SK-N-MC (cell line): Measurements from ENCODE around the gene NEDD9.

ENCODE experiments used
- DNase-seq: peaks from one replicate; pipeline ENCODE4 v3.0.0-alpha.2; 2011; ENCODE audit warnings: low read depth, low spot score
- H3K27ac ChIP-seq: fragments of 200-600 bp; sonication (generic); 2 replicates; pipeline ENCODE4 v1.5.1; 2016; ENCODE audit warnings: mixed run types
- H3K36me3 ChIP-seq: fragments of 200-600 bp; sonication (generic); 2 replicates; pipeline ENCODE4 v1.6.1; 2017; ENCODE audit warnings: antibody characterized with exemption, low read length, mixed read lengths; ENCODE audit not compliant: insufficient read depth
- H3K4me3 ChIP-seq: fragments of 200-600 bp; sonication (generic); 2 replicates; pipeline ENCODE4 v1.5.1; 2016
- H3K9ac ChIP-seq: fragments of 200-600 bp; sonication (generic); 2 replicates; pipeline ENCODE4 v1.8.0; 2017; ENCODE audit warnings: mixed run types, mixed read lengths; ENCODE audit not compliant: insufficient read length
- H3K9me3 ChIP-seq: fragments of 200-600 bp; sonication (generic); 2 replicates; pipeline ENCODE4 v1.6.1; 2017; ENCODE audit warnings: low read depth, mild to moderate bottlenecking, antibody characterized with exemption, low read length, moderate library complexity, mixed read lengths
- EZH2 ChIP-seq: fragments of 200-600 bp; sonication (generic); IDR thresholded peaks from one replicate; pipeline ENCODE4 v1.6.1; 2017; ENCODE audit warnings: antibody characterized with exemption
- FOXP2 ChIP-seq: optimal IDR thresholded peaks from 2 replicates; pipeline ENCODE3; 2011; ENCODE audit warnings: mild to moderate bottlenecking, moderate library complexity; ENCODE audit not compliant: insufficient read depth; ENCODE audit errors: extremely low read length, control extremely low read depth
- POLR2AphosphoS5 ChIP-seq: IDR thresholded peaks from 2 replicates; pipeline ENCODE4 v1.6.1; 2012; ENCODE audit warnings: mild to moderate bottlenecking, low read depth, low read length, borderline replicate concordance

NEDD9 gene

GRCh38 chr6:11242711-11243110 lies 10.2 kb upstream of the NEDD9 start:
- Histone ChIP-seq H3K27ac (no peak overlapping the region), H3K9me3 (no peaks in the 10 kb centered on the region), H3K36me3 (no peaks in the 10 kb centered on the region), H3K9ac (no peak overlapping the region), H3K4me3 (no peak overlapping the region)
- no peak for DNase-seq
- TF ChIP-seq EZH2: no peak
- TF ChIP-seq FOXP2: no peak
- no peak for TF ChIP-seq POLR2AphosphoS5

- H3K4me3 ChIP-seq: no peak overlapping the region
- no peak overlapping the region for H3K27ac ChIP-seq
- H3K9ac ChIP-seq: no peak overlapping the region
- no peak for DNase-seq
- TF ChIP-seq EZH2 (no peak), FOXP2 (no peak), POLR2AphosphoS5 (no peak)
- no peaks in the 10 kb centered on the region for H3K36me3 ChIP-seq
- H3K9me3 ChIP-seq: no peaks in the 10 kb centered on the region
Measured at GRCh38 chr6:11241793-11242201, 9.3 kb upstream of the NEDD9 start.

GRCh38 chr6:11241154-11241792 lies 8.8 kb upstream of the NEDD9 start:
- no peak for DNase-seq
- no peaks in the 10 kb centered on the region for H3K36me3 ChIP-seq
- H3K4me3 ChIP-seq: no peak overlapping the region
- TF ChIP-seq FOXP2 (no peak), POLR2AphosphoS5 (no peak), EZH2 (no peak)
- H3K27ac ChIP-seq: no peak overlapping the region
- H3K9me3 ChIP-seq: no peaks in the 10 kb centered on the region
- no peak overlapping the region for H3K9ac ChIP-seq

- H3K9me3 ChIP-seq: no peaks in the 10 kb centered on the region
- DNase-seq: no peak
- no peak overlapping the region for H3K27ac ChIP-seq
- no peak overlapping the region for H3K9ac ChIP-seq
- no peak overlapping the region for H3K4me3 ChIP-seq
- no peaks in the 10 kb centered on the region for H3K36me3 ChIP-seq
- no peak for TF ChIP-seq EZH2
- no peak for TF ChIP-seq POLR2AphosphoS5
- no peak for TF ChIP-seq FOXP2
Measured at GRCh38 chr6:11237956-11238355, 5.5 kb upstream of the NEDD9 start.

- TF ChIP-seq FOXP2 (no peak), EZH2 (no peak), POLR2AphosphoS5 (no peak)
- no peak for DNase-seq
- no peak overlapping the region for H3K4me3 ChIP-seq
- H3K9ac ChIP-seq: no peak overlapping the region
- H3K36me3 ChIP-seq: no peaks in the 10 kb centered on the region
- H3K9me3 ChIP-seq: no peaks in the 10 kb centered on the region
- H3K27ac ChIP-seq: no peak overlapping the region
Measured at GRCh38 chr6:11237428-11237827, 5.0 kb upstream of the NEDD9 start.

GRCh38 chr6:11236915-11237314 lies 4.4 kb upstream of the NEDD9 start:
- TF ChIP-seq POLR2AphosphoS5 (no peak), FOXP2 (no peak), EZH2 (no peak)
- Histone ChIP-seq H3K36me3 (no peaks in the 10 kb centered on the region), H3K27ac (no peak overlapping the region), H3K9ac (no peak overlapping the region), H3K4me3 (no peak overlapping the region), H3K9me3 (no peaks in the 10 kb centered on the region)
- no peak for DNase-seq

- H3K36me3 ChIP-seq: no peaks in the 10 kb centered on the region
- H3K27ac ChIP-seq: no peak overlapping the region
- no peak overlapping the region for H3K9ac ChIP-seq
- no peak for DNase-seq
- TF ChIP-seq POLR2AphosphoS5: no peak
- no peaks in the 10 kb centered on the region for H3K9me3 ChIP-seq
- no peak overlapping the region for H3K4me3 ChIP-seq
Measured at GRCh38 chr6:11236076-11236750, 3.7 kb upstream of the NEDD9 start.

GRCh38 chr6:11235062-11235461 lies 2.6 kb upstream of the NEDD9 start:
- no peak for TF ChIP-seq POLR2AphosphoS5
- no peak for TF ChIP-seq FOXP2
- TF ChIP-seq EZH2: no peak
- H3K27ac ChIP-seq: no peak overlapping the region
- no peaks in the 10 kb centered on the region for H3K36me3 ChIP-seq
- DNase-seq: no peak
- no peak overlapping the region for H3K4me3 ChIP-seq
- no peaks in the 10 kb centered on the region for H3K9me3 ChIP-seq
- H3K9ac ChIP-seq: no peak overlapping the region
